Measurements from ENCODE around the gene SEC16B. TPM values are rescaled to one million over a fixed set of nuclear protein-coding genes. Genes with fewer than 3 reads are reported as not detected.

SEC16B gene
- total and polyA plus RNA-seq, 2 of the 8 experiments (the other 6 are each of a cell fraction or from before 2014, with no cell fraction given) = 0.56 to 0.94 TPM

DNA sequence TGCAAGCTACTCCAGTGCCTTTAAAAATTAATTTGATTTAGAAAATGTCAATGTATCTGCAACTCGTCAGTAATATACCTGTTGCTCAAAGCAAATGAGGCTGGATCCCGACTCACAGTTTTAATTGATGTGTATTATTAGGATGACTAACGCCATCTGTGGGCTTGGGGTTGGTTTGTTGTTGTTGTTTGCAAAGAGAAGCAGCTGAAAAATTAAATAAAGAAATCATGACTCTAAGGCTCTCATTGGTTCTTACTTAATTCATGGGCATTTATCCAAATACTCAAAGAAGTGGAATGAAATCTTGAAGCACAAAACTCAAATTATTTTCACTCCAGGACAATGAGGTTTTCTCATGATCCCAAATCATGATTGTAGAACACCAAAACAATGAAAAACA lies 46.4 kb downstream of the SEC16B start:
- Histone ChIP-seq H3K4me1 (replicated peaks in 1 of 4; ENCODE audit: control insufficient read depth in 3 of 4, insufficient read depth in 4 of 4, low read length in 3 of 4) (peaks cover 0 to 6% (median 0%) of the 10 kb centered on the region in 4 experiments; a peak in 1 of 7 replicates), H3K23me2 (ENCODE audit: low read depth, low read length) (no peaks in the 10 kb centered on the region), H3K9ac (replicated peaks in 1 of 4; ENCODE audit: extremely low read depth in 1 of 4, low read depth in 3 of 4, low read length in 3 of 4) (peak overlapping the region in 1 of 4 experiments; percentile 13; a peak in 1 of 7 replicates), H4K5ac (ENCODE audit: insufficient read length, low read depth, low read length) (no peak overlapping the region), H2BK15ac (ENCODE audit: low read length) (no peak overlapping the region), H3K79me2 (ENCODE audit: control insufficient read depth in 1 of 2, insufficient read depth in 2 of 2, low read length in 2 of 2) (no peaks in the 10 kb centered on the region), H4K8ac (ENCODE audit: extremely low read depth, insufficient read depth, low read length) (no peak overlapping the region), H3K4me2 (ENCODE audit: insufficient read depth in 1 of 2, low read depth in 2 of 2, low read length in 2 of 2) (no peak overlapping the region), H2AFZ (ENCODE audit: low read length) (no peak overlapping the region), H3K14ac (ENCODE audit: insufficient read length) (no peak overlapping the region), H3K23ac (ENCODE audit: insufficient read length) (no peak overlapping the region), H3K4ac (replicated peaks; ENCODE audit: insufficient read length, low read depth, low read length) (no peak overlapping the region), H2BK120ac (replicated peaks; ENCODE audit: low read depth, low read length) (no peak overlapping the region), H3K56ac (replicated peaks; ENCODE audit: insufficient read length, low read depth, low read length) (no peak overlapping the region), H2BK5ac (ENCODE audit: low read depth, low read length) (no peak overlapping the region), H3K9me3 (ENCODE audit: insufficient read depth in 2 of 2, low read depth in 1 of 2, low read length in 1 of 2) (no peaks in the 10 kb centered on the region), H4K20me1 (replicated peaks in 1 of 2; ENCODE audit: control insufficient read depth in 1 of 2, insufficient read depth in 2 of 2, low read length in 2 of 2) (no peaks in the 10 kb centered on the region), H3K4me3 (ENCODE audit: extremely low read depth in 1 of 4, insufficient read depth in 2 of 4, low read depth in 3 of 4, low read length in 4 of 4) (no peak overlapping the region), H3K18ac (ENCODE audit: extremely low read depth, low read length) (no peak overlapping the region), H3K27me3 (replicated peaks in 1 of 4; ENCODE audit: control insufficient read depth in 3 of 4, extremely low read depth in 1 of 4, insufficient read depth in 3 of 4, low read length in 3 of 4) (no peaks in the 10 kb centered on the region), H2AK5ac (ENCODE audit: low read depth, low read length) (no peak overlapping the region), H3K36me3 (ENCODE audit: control insufficient read depth in 2 of 4, insufficient read depth in 4 of 4, low read length in 3 of 4) (no peaks in the 10 kb centered on the region), H2BK20ac (ENCODE audit: low read length) (no peak overlapping the region), H3K79me1 (ENCODE audit: low read depth, low read length) (no peaks in the 10 kb centered on the region), H2BK12ac (ENCODE audit: low read depth, low read length) (no peak overlapping the region), H4K91ac (replicated peaks; ENCODE audit: insufficient read length, low read length) (no peak overlapping the region), H3K27ac (ENCODE audit: low read depth, low read length) (no peak overlapping the region)
- FAIRE-seq (no peak), DNase-seq (ENCODE audit: low read depth in 1 of 2, low spot score in 2 of 2) (no peak)
- CTCF ChIA-PET (ENCODE audit: partially characterized antibody) = interaction anchor here (0.5 to 14.6 kb wide), 11 partner anchors 10 to 1017 kb away, joined by 3 to 274 read pairs (median 4); no protein-coding TSS in a partner anchor
- 87% methylated on average over 3 of the region's 3 CpGs; no CpG with 5 or more reads in 1 of the 2 experiments for WGBS, 2 experiments (ENCODE audit: extremely low coverage in 1 of 2, insufficient coverage in 1 of 2, insufficient read length in 1 of 2, insufficient replicate concordance in 2 of 2, low coverage in 1 of 2, low lambda C conversion rate in 2 of 2, missing lambda C conversion rate in 1 of 2)
- POLR2A ChIA-PET (ENCODE audit: partially characterized antibody) = no interaction called here

All from H1 (cell line).